ENCODE results near the gene AAK1.

DNA sequence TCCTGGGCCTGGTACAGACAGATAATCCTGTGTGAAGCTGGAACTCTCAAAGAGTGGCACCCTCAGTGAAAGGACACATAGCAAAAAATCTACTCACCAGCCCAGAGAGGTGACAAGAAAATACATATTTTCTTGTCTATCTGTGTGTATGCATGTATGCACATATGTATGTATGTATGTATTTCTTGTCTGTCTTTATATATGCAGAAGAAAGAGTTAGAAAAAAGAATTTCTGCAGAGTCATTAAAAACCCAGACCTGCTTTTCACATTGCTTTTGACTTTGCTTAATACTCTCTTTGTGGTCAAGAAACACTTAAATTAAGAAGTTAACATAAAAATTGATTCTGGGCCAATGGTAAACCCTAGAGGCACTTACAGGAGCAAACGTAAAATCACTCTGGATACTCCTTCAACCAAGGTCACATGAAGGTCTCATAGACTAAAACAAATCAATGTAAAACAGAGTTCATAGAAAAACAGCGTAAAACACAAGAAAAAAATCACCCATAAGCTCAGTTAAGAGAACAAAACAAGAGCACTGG lies 16.5 kb upstream of the AAK1 start:
- TF ChIP-seq, protein P1, sequence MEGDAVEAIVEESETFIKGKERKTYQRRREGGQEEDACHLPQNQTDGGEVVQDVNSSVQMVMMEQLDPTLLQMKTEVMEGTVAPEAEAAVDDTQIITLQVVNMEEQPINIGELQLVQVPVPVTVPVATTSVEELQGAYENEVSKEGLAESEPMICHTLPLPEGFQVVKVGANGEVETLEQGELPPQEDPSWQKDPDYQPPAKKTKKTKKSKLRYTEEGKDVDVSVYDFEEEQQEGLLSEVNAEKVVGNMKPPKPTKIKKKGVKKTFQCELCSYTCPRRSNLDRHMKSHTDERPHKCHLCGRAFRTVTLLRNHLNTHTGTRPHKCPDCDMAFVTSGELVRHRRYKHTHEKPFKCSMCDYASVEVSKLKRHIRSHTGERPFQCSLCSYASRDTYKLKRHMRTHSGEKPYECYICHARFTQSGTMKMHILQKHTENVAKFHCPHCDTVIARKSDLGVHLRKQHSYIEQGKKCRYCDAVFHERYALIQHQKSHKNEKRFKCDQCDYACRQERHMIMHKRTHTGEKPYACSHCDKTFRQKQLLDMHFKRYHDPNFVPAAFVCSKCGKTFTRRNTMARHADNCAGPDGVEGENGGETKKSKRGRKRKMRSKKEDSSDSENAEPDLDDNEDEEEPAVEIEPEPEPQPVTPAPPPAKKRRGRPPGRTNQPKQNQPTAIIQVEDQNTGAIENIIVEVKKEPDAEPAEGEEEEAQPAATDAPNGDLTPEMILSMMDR (IDR thresholded peaks at IDR 0.05) = no peak
- TF ChIP-seq, protein P2, sequence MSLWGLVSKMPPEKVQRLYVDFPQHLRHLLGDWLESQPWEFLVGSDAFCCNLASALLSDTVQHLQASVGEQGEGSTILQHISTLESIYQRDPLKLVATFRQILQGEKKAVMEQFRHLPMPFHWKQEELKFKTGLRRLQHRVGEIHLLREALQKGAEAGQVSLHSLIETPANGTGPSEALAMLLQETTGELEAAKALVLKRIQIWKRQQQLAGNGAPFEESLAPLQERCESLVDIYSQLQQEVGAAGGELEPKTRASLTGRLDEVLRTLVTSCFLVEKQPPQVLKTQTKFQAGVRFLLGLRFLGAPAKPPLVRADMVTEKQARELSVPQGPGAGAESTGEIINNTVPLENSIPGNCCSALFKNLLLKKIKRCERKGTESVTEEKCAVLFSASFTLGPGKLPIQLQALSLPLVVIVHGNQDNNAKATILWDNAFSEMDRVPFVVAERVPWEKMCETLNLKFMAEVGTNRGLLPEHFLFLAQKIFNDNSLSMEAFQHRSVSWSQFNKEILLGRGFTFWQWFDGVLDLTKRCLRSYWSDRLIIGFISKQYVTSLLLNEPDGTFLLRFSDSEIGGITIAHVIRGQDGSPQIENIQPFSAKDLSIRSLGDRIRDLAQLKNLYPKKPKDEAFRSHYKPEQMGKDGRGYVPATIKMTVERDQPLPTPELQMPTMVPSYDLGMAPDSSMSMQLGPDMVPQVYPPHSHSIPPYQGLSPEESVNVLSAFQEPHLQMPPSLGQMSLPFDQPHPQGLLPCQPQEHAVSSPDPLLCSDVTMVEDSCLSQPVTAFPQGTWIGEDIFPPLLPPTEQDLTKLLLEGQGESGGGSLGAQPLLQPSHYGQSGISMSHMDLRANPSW (CRISPR knock-in tag; conservative IDR thresholded peaks at IDR 0.05; ENCODE audit: low read depth) = no peak
- TF ChIP-seq KAT7 (CRISPR knock-in tag; IDR thresholded peaks at IDR 0.05; ENCODE audit: borderline replicate concordance) (no peak), NFYB (CRISPR knock-in tag; conservative IDR thresholded peaks at IDR 0.05; ENCODE audit: low read depth) (no peak), NFE2L1 (CRISPR knock-in tag; IDR thresholded peaks at IDR 0.05) (no peak), MYBL2 (CRISPR knock-in tag; IDR thresholded peaks at IDR 0.05) (no peak), JUN (CRISPR knock-in tag; IDR thresholded peaks at IDR 0.05) (no peak)
- TF ChIP-seq, protein P3, sequence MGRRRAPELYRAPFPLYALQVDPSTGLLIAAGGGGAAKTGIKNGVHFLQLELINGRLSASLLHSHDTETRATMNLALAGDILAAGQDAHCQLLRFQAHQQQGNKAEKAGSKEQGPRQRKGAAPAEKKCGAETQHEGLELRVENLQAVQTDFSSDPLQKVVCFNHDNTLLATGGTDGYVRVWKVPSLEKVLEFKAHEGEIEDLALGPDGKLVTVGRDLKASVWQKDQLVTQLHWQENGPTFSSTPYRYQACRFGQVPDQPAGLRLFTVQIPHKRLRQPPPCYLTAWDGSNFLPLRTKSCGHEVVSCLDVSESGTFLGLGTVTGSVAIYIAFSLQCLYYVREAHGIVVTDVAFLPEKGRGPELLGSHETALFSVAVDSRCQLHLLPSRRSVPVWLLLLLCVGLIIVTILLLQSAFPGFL (CRISPR knock-in tag; IDR thresholded peaks at IDR 0.05; ENCODE audit: borderline replicate concordance) = no peak
- TF ChIP-seq, protein P4, sequence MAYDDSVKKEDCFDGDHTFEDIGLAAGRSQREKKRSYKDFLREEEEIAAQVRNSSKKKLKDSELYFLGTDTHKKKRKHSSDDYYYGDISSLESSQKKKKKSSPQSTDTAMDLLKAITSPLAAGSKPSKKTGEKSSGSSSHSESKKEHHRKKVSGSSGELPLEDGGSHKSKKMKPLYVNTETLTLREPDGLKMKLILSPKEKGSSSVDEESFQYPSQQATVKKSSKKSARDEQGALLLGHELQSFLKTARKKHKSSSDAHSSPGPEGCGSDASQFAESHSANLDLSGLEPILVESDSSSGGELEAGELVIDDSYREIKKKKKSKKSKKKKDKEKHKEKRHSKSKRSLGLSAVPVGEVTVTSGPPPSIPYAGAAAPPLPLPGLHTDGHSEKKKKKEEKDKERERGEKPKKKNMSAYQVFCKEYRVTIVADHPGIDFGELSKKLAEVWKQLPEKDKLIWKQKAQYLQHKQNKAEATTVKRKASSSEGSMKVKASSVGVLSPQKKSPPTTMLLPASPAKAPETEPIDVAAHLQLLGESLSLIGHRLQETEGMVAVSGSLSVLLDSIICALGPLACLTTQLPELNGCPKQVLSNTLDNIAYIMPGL (CRISPR knock-in tag; IDR thresholded peaks at IDR 0.05) = no peak
- TF ChIP-seq, protein P5, sequence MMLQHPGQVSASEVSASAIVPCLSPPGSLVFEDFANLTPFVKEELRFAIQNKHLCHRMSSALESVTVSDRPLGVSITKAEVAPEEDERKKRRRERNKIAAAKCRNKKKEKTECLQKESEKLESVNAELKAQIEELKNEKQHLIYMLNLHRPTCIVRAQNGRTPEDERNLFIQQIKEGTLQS (CRISPR knock-in tag; conservative IDR thresholded peaks at IDR 0.05) = no peak
